Peyer's patch (tissue), 4 donors: ENCODE measurements around the gene TFAP2A.

Experiments used
- POLR2A ChIP-seq, 2 donors: fragments of 450-650 bp; IDR thresholded peaks; one replicate each; pipeline ENCODE4 v1.5.1; 2017; ENCODE audit warnings: antibody characterized with exemption in 2 of 2, mild to moderate bottlenecking in 2 of 2, moderate library complexity in 2 of 2
- TF ChIP-seq, protein P1 (sequence below), 6 experiments: fragments of 450-650 bp in 4 of 6; fragments of 200-600 bp in 2 of 6; sonication (generic) in 1 of 6; IDR thresholded peaks; one replicate each; pipeline ENCODE4 v1.5.1; 2017 to 2019; ENCODE audit warnings: antibody characterized with exemption in 6 of 6, mild to moderate bottlenecking in 3 of 6, moderate library complexity in 1 of 6

GRCh38 chr6:10404799-10405512, 9.9 kb downstream of the TFAP2A start:
- TF ChIP-seq, protein P1, sequence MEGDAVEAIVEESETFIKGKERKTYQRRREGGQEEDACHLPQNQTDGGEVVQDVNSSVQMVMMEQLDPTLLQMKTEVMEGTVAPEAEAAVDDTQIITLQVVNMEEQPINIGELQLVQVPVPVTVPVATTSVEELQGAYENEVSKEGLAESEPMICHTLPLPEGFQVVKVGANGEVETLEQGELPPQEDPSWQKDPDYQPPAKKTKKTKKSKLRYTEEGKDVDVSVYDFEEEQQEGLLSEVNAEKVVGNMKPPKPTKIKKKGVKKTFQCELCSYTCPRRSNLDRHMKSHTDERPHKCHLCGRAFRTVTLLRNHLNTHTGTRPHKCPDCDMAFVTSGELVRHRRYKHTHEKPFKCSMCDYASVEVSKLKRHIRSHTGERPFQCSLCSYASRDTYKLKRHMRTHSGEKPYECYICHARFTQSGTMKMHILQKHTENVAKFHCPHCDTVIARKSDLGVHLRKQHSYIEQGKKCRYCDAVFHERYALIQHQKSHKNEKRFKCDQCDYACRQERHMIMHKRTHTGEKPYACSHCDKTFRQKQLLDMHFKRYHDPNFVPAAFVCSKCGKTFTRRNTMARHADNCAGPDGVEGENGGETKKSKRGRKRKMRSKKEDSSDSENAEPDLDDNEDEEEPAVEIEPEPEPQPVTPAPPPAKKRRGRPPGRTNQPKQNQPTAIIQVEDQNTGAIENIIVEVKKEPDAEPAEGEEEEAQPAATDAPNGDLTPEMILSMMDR (IDR thresholded peaks at IDR 0.05) = no peak
- TF ChIP-seq POLR2A (IDR thresholded peaks at IDR 0.05) = no peak
